ENCODE measurements around the gene FAM228B.

GRCh38 chr2:24085200-24085489, 38.1 kb upstream of the FAM228B start:
- TF ChIP-seq POLR2A (IDR thresholded peaks at IDR 0.05) (no peak), CTCF (IDR thresholded peaks at IDR 0.05) (no peak)
